Stimulated activated CD4-positive, alpha-beta T cell treated with anti-CD3 and anti-CD28 coated beads, Interleukin-4, amount 100 ng/mL, for 24 hours (primary cell): ENCODE data around the gene CCDC198.

ENCODE experiments used
- DNase-seq: peaks from one replicate; pipeline ENCODE4 v3.0.0-alpha.2; 2020

The CCDC198 gene

GRCh38 chr14:57462551-57462950, 31.1 kb downstream of the CCDC198 start:
- no peak for DNase-seq

GRCh38 chr14:57461777-57462320, 31.8 kb downstream of the CCDC198 start:
- DNase-seq = no peak

GRCh38 chr14:57435923-57436322, 57.7 kb downstream of the CCDC198 start:
- DNase-seq = no peak

GRCh38 chr14:57420986-57421385, 72.7 kb downstream of the CCDC198 start:
- no peak for DNase-seq

GRCh38 chr14:57420033-57420432, 73.6 kb downstream of the CCDC198 start:
- DNase-seq = no peak
